Mesothelial cell of epicardium (in vitro differentiated cells): ENCODE data around the gene FSCN2. TPM values are rescaled to one million over a fixed set of nuclear protein-coding genes. Genes with fewer than 3 reads are reported as not detected.

Experiments used
- DNase-seq, 2 experiments: peaks; one replicate each; pipeline ENCODE4 v3.0.0; 2021; ENCODE audit warnings: low spot score in 2 of 2; ENCODE audit not compliant: unreplicated experiment in 2 of 2
- H3K27ac Mint-ChIP-seq: 2 replicates; pipeline ENCODE4 v1.8.0; 2021; ENCODE audit warnings: mixed read lengths
- H3K27me3 Mint-ChIP-seq: 2 replicates; pipeline ENCODE4 v1.8.0; 2021; ENCODE audit warnings: low read depth, mixed read lengths
- H3K36me3 Mint-ChIP-seq: 2 replicates; pipeline ENCODE4 v1.8.0; 2021; ENCODE audit warnings: mixed read lengths
- H3K4me1 Mint-ChIP-seq: 2 replicates; pipeline ENCODE4 v1.8.0; 2021; ENCODE audit warnings: mixed read lengths
- H3K4me3 Mint-ChIP-seq: 2 replicates; pipeline ENCODE4 v1.8.0; 2021; ENCODE audit warnings: mild to moderate bottlenecking, moderate library complexity, mixed read lengths
- H3K9me3 Mint-ChIP-seq: 2 replicates; pipeline ENCODE4 v1.8.0; 2021; ENCODE audit warnings: mixed read lengths
- total RNA-seq: library from RNA; stranded (reverse); gene quantifications from 3 replicates; pipeline ENCODE4 v1.2.1, GENCODE V29; 2021
- TF ChIP-seq, protein P1 (sequence below): fragments of 200-600 bp; sonication (generic); IDR thresholded peaks from one replicate; pipeline ENCODE4 v1.5.0; 2021; ENCODE audit warnings: antibody characterized with exemption; ENCODE audit not compliant: unreplicated experiment

Gene FSCN2, protein sequence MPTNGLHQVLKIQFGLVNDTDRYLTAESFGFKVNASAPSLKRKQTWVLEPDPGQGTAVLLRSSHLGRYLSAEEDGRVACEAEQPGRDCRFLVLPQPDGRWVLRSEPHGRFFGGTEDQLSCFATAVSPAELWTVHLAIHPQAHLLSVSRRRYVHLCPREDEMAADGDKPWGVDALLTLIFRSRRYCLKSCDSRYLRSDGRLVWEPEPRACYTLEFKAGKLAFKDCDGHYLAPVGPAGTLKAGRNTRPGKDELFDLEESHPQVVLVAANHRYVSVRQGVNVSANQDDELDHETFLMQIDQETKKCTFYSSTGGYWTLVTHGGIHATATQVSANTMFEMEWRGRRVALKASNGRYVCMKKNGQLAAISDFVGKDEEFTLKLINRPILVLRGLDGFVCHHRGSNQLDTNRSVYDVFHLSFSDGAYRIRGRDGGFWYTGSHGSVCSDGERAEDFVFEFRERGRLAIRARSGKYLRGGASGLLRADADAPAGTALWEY
- 13.0 to 17.3 TPM (median 13.3 TPM) in 3 replicates for total RNA-seq

DNA sequence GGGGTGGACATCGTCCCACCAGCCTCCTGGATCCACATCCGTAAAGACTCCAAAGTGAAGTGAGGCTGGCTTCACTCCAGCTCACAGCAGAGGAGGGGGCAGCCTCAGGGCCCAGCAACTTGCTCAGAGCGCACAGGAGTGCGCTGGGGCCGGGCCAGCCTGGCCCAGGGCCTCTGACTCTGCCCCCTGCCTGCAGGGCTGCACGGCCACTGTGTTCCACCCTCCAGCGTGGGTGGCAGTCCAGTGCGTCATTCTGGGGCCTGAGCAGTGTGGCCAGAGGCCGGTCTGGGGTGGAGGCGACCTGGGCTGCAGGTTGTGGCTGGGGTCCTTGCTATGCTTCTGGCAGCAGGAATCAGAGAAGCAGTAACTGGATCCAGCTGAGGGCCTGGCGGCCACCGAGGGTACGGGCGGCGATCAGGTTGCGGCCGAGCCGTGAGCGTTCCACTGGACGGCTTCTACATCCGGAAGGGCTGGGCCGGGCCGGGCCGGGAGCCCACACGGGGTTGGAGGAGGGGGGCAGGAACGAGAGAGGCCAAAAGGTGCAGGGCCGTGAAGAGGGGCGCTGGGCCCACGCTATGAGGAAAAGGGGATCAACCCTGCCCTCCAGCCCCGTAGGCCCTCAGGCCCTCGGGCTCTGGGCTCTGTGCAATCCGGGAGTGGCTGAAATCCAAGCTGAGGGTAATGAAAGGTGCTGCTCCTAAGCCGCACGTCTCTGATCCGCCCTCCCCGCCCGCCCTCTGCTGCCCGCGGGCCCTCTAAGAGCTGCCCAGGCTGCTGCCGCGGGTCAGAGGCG is at the start of gene FSCN2:
TSS of gene FSCN2 (plus strand) at position 787 of the 793 bp plus-strand sequence. CDS start 155 bp downstream, outside the sequence.
- DNase-seq: no peak
- TF ChIP-seq, protein P1, sequence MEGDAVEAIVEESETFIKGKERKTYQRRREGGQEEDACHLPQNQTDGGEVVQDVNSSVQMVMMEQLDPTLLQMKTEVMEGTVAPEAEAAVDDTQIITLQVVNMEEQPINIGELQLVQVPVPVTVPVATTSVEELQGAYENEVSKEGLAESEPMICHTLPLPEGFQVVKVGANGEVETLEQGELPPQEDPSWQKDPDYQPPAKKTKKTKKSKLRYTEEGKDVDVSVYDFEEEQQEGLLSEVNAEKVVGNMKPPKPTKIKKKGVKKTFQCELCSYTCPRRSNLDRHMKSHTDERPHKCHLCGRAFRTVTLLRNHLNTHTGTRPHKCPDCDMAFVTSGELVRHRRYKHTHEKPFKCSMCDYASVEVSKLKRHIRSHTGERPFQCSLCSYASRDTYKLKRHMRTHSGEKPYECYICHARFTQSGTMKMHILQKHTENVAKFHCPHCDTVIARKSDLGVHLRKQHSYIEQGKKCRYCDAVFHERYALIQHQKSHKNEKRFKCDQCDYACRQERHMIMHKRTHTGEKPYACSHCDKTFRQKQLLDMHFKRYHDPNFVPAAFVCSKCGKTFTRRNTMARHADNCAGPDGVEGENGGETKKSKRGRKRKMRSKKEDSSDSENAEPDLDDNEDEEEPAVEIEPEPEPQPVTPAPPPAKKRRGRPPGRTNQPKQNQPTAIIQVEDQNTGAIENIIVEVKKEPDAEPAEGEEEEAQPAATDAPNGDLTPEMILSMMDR: no peak
- Mint-ChIP-seq H3K9me3 (no peaks in the 10 kb centered on the region), H3K36me3 (no peaks in the 10 kb centered on the region), H3K4me3 (no peak within 1 kb of the TSS), H3K4me1 (peaks cover 4% of the 10 kb centered on the region), H3K27ac (no peak within 1 kb of the TSS), H3K27me3 (no peaks in the 10 kb centered on the region)

DNA sequence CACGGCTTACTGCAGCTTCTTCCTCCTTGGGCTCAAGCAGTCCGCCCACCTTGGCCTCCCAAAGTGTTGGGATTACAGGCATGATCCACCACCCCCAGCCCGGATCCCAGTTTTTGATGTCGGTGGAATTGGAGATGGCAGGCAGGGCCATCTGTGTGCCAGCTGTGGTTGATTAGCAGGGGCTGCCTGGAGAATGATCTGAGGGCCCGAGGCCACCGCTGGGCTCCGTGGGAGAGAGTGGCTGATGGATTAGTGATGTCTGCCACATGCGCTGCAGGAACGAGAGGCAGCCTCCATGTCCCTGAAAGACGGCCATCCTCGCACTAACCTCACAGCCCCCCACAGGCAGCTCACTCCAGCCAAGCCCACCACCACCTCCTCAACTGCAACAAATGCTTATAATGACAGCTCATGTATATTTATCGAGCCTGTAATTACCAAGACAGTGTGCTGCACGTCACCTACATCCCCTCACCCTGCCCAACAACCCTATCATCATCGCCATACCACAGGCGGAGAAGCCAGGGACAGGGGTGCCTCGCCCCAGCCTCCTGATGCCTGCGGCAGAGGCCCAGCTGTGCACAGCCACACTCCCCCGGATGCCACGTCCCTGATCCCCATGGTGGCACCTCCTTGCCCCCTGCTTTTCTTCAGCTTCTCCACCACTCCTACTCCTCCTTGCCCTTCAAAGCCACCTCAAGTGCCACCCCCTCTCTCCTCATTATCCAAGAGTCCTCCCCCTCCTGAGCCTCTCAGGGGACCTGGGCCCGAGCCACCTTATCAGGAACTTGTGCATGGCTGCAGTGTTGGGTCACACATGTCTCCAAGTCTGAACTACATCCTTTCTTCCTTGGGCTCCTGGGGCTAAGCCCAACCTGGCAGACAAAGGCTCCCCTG is 48.8 kb upstream of the FSCN2 start:
- Mint-ChIP-seq H3K9me3 (peaks cover 4% of the 10 kb centered on the region), H3K4me1 (peaks cover 19% of the 10 kb centered on the region), H3K27ac (peak overlapping the region; percentile 47), H3K27me3 (peaks cover 22% of the 10 kb centered on the region), H3K4me3 (no peak overlapping the region), H3K36me3 (no peaks in the 10 kb centered on the region)
- TF ChIP-seq, protein P1: no peak
- no peak for DNase-seq

DNA sequence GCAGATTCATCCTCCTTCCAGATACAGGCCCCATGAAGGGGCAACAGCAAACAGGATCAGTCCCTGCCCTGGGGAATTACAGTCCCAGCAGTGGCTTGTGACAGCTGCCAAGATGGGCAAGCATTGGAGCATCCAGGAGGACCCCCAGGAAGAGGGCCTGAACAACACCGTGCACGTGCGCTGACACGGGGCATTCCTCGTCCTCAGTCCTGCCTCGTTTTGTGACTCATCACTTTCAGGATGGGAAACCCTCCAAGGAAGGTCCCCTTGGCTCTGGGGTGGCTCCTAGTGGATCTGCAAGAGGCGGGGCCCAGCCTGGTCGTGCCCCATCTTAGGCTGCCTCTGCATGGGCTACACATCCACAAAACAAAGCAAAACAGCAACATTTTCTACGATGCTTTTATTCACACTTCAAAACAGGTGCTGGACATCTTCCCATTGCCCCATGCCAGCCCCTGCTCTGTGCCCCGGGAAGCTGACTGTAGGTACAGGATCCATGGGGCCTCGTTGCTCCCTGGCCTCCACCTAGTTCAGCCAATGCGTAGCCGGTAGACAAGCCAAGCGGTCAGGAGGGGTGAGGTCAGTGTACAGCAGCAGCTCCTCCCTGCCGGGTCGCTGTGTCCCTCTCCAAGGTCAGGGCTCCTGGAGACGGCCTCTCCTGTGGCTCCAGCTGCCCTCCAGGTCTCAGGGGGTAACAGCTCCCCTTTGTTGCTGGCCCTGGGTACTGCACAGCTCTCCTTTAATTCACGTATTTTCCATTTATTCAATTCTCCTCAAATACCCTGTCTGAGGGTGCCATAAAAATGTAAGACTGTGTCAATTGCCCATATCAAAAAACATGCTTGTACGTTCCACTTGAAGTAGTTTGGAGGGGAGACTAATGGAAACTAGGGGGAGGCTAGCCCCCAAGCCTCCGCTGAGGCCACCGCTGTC is 47.8 kb upstream of the FSCN2 start:
- no peak overlapping the region for H3K4me3 Mint-ChIP-seq
- peaks cover 19% of the 10 kb centered on the region for H3K4me1 Mint-ChIP-seq
- no peak for DNase-seq
- H3K27me3 Mint-ChIP-seq: peaks cover 22% of the 10 kb centered on the region
- no peak overlapping the region for H3K27ac Mint-ChIP-seq
- TF ChIP-seq, protein P1: no peak
- no peaks in the 10 kb centered on the region for H3K36me3 Mint-ChIP-seq
- H3K9me3 Mint-ChIP-seq: peaks cover 4% of the 10 kb centered on the region

DNA sequence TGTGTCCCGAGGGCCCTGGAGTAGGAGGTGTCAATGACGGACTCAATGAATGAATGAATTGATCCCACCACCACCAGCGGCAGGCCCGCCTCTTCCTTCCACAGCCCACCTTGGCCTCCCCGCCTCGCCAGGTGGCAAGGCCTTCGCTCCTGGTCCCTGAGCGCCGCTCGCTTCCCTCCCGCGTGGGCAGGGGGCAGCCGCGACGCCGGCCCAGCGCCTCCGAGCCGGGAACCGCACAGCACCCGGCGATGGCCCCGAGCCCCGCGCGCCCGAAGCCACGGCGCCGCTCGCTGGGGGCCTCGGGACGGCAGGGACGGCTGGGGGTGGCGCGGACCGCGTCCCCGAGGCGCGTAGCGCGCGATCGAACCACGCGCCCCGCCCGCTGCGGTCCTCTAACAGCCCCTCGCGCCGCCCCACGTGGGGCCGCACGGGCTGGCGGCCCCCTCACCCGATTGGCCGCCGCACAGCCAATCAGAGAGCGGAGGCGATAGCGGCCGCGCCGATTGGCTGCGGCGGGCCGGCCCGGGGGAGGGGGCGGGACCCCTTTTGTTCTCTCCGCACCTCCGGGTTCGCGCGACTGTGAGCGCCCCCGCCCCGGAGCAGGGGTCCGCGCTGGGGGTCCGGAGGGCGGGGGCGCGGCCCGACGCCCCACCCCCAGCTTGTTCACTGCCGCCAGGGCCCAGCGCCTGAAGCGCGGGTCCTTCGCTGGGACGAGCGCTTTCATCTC is 46.9 kb upstream of the FSCN2 start:
- peak overlapping the region; percentile 51 for H3K4me3 Mint-ChIP-seq
- H3K27ac Mint-ChIP-seq: no peak overlapping the region
- peaks cover 19% of the 10 kb centered on the region for H3K4me1 Mint-ChIP-seq
- DNase-seq: peak in 1 of 2 experiments; percentile 65
- no peaks in the 10 kb centered on the region for H3K36me3 Mint-ChIP-seq
- H3K27me3 Mint-ChIP-seq: peaks cover 23% of the 10 kb centered on the region
- H3K9me3 Mint-ChIP-seq: peaks cover 4% of the 10 kb centered on the region
- TF ChIP-seq, protein P1: no peak
